Natural killer cell (primary cell): ENCODE results near the gene CACNA2D3. TPM values are rescaled to one million over a fixed set of nuclear protein-coding genes. Genes with fewer than 3 reads are reported as not detected.

Experiments
- ATAC-seq, 3 donors: fragments of 150-1000 bp in 2 of 3; fragments of 200-7000 bp in 1 of 3; cut with Tn5 transposase; 1 replicate in 1 of 3; 2 replicates in 2 of 3; pipeline ENCODE4 v1.10.0; 2021; ENCODE audit warnings: mild to moderate bottlenecking in 2 of 3, moderate library complexity in 2 of 3
- DNase-seq, 2 donors: peaks; one replicate each; pipeline versions ENCODE4 v3.0.0 to v3.0.0-alpha.2; 2013 to 2021; ENCODE audit warnings: mixed read lengths in 1 of 2
- H3K27ac ChIP-seq: one replicate; pipeline ENCODE4 v1.5.1; 2013; ENCODE audit warnings: mild to moderate bottlenecking, low read length
- H3K27me3 ChIP-seq: one replicate; pipeline ENCODE4 v1.6.1; 2013; ENCODE audit warnings: low read length; ENCODE audit not compliant: control insufficient read depth, insufficient read depth
- H3K36me3 ChIP-seq: one replicate; pipeline ENCODE4 v1.6.1; 2013; ENCODE audit warnings: low read length; ENCODE audit not compliant: control insufficient read depth, insufficient read depth
- H3K4me1 ChIP-seq: one replicate; pipeline ENCODE4 v1.6.1; 2013; ENCODE audit warnings: low read length; ENCODE audit not compliant: control insufficient read depth, insufficient read depth
- H3K4me3 ChIP-seq: one replicate; pipeline ENCODE4 v1.5.1; 2013; ENCODE audit warnings: low read length
- H3K9me3 ChIP-seq: one replicate; pipeline ENCODE4 v1.6.1; 2013; ENCODE audit warnings: low read length; ENCODE audit not compliant: control insufficient read depth, insufficient read depth
- H3K27ac Mint-ChIP-seq, 2 donors: one replicate each; pipeline ENCODE4 v1.8.0; 2022; ENCODE audit warnings: mild to moderate bottlenecking in 2 of 2, mixed read lengths in 2 of 2, moderate library complexity in 1 of 2
- H3K27me3 Mint-ChIP-seq, 2 donors: one replicate each; pipeline ENCODE4 v1.8.0; 2022; ENCODE audit warnings: low read depth in 2 of 2, mixed read lengths in 2 of 2
- H3K36me3 Mint-ChIP-seq: one replicate; pipeline ENCODE4 v1.8.0; 2022; ENCODE audit warnings: mixed read lengths
- H3K4me1 Mint-ChIP-seq, 2 donors: one replicate each; pipeline ENCODE4 v1.8.0; 2022; ENCODE audit warnings: mixed read lengths in 2 of 2
- H3K4me3 Mint-ChIP-seq: one replicate; pipeline ENCODE4 v1.8.0; 2022; ENCODE audit warnings: mild to moderate bottlenecking, moderate library complexity, mixed read lengths
- H3K9me3 Mint-ChIP-seq, 2 donors: one replicate each; pipeline ENCODE4 v1.8.0; 2022; ENCODE audit warnings: mixed read lengths in 2 of 2
- WGBS: methylation state at CpG from one replicate; pipeline ENCODE4 v1.1.7; 2013; ENCODE audit warnings: missing lambda C conversion rate; ENCODE audit not compliant: insufficient coverage; 5-methylcytosine and 5-hydroxymethylcytosine counted together
- intact Hi-C: fragments of 100-400 bp; cut with micrococcal nuclease; formaldehyde crosslinking; loops from one replicate; pipeline ENCODE4 v1.14.2; 2022
- total RNA-seq, 4 donors: library from RNA; stranded (reverse); fragments of 120-200 nt in 1 of 4; gene quantifications; one replicate each; pipeline versions ENCODE4 v1.2.3 to v1.2.4, GENCODE V29; 2013 to 2022
- TF ChIP-seq, protein P1 (sequence below): fragments of 200-600 bp; IDR thresholded peaks from one replicate; pipeline ENCODE4 v1.8.0; 2022; ENCODE audit warnings: antibody characterized with exemption

Gene CACNA2D3
- total RNA-seq, 3 donors from 2014 or later (not counting 1 experiment from before 2014, with no cell fraction given), result 0.49 TPM; not detected in 2

DNA sequence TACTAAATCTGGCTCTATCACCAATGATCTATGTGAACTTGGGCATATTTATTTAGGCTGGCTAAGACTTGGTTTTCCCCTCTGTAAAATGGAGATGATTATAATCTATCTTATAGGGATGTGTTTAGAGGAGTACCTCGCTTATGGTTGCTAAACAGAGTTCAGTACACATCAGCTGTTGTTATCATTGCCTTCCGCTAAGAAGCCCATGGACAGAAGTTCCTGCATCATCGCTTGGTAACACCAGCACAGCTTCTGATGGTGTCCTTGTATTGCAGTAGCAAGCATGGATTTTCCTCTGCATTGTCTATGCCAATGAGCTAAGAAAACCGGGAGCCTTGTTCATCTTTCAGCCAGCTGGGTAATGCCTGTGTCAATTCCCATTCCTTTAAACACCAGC is 878.6 kb downstream of the CACNA2D3 start:
- Histone ChIP-seq H3K4me3 (no peak overlapping the region), H3K4me1 (no peaks in the 10 kb centered on the region), H3K27me3 (no peaks in the 10 kb centered on the region), H3K27ac (no peak overlapping the region), H3K9me3 (no peaks in the 10 kb centered on the region), H3K36me3 (no peaks in the 10 kb centered on the region)
- DNase-seq (no peak), ATAC-seq (no peak)
- Mint-ChIP-seq H3K4me3 (no peak overlapping the region), H3K27me3 (no peaks in the 10 kb centered on the region), H3K27ac (no peak overlapping the region), H3K4me1 (no peaks in the 10 kb centered on the region), H3K36me3 (no peaks in the 10 kb centered on the region), H3K9me3 (peaks cover 3% of the 10 kb centered on the region in 2 donors)
- intact Hi-C loops, result no loop called here
- TF ChIP-seq, protein P1, sequence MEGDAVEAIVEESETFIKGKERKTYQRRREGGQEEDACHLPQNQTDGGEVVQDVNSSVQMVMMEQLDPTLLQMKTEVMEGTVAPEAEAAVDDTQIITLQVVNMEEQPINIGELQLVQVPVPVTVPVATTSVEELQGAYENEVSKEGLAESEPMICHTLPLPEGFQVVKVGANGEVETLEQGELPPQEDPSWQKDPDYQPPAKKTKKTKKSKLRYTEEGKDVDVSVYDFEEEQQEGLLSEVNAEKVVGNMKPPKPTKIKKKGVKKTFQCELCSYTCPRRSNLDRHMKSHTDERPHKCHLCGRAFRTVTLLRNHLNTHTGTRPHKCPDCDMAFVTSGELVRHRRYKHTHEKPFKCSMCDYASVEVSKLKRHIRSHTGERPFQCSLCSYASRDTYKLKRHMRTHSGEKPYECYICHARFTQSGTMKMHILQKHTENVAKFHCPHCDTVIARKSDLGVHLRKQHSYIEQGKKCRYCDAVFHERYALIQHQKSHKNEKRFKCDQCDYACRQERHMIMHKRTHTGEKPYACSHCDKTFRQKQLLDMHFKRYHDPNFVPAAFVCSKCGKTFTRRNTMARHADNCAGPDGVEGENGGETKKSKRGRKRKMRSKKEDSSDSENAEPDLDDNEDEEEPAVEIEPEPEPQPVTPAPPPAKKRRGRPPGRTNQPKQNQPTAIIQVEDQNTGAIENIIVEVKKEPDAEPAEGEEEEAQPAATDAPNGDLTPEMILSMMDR, result no peak
- 89% methylated on average over 4 of the region's 4 CpGs for WGBS

DNA sequence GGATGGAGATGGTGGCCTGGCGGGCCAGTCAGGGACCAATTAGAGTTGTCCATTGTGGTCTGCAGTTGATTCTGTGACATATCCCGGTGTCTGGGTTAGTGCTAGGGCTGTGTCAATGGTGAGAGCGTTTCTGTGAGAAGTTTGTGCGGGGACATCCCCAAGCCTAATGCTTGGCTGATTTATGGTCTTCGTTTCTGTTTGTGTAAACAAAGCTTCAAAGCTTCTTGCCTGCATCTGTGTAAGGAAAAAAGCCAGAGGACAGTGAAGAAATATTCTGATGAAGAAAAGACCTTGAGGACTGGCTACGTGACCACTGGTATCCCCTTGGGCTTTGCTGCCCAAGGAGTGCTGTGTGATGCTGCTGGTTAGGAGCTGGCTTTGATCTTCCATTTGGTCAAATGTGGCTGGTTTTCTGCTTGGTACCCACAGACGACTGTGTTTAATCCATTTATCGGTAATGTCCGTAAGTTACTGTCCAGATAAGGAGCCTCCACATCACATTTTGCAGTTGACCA is 880.1 kb downstream of the CACNA2D3 start:
- 83% methylated on average over 9 of the region's 9 CpGs for WGBS
- DNase-seq, result no peak
- no peaks in the 10 kb centered on the region for H3K36me3 ChIP-seq

DNA sequence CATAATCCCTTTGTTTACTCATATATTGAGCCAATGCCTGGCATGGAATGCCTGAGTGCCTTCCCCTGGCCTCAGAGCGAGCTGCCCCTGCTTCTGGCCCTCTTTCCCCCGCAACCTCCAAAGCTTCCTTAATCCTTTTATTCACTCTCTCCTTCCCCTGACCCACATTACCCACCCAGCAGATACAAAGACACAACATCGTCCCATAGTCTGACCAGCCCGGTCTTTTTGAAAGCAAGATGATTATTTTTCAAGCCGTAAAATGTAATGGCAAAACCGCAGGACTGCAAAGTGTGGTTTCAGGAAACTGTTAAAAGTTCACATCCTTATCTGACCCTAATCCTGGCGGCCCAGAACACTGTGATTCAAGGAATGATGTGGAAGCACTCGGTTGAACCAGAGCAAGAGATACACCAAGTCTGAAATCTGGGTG is 883.9 kb downstream of the CACNA2D3 start:
- intact Hi-C loops, result no loop called here
- Mint-ChIP-seq H3K4me1 (no peaks in the 10 kb centered on the region), H3K27me3 (no peaks in the 10 kb centered on the region), H3K9me3 (peaks cover 3% of the 10 kb centered on the region in 2 donors), H3K27ac (no peak overlapping the region), H3K36me3 (no peaks in the 10 kb centered on the region), H3K4me3 (no peak overlapping the region)
- TF ChIP-seq, protein P1, result no peak
- ATAC-seq (no peak), DNase-seq (no peak)
- Histone ChIP-seq H3K36me3 (no peaks in the 10 kb centered on the region), H3K4me3 (no peak overlapping the region), H3K27ac (no peak overlapping the region), H3K4me1 (no peaks in the 10 kb centered on the region), H3K9me3 (no peaks in the 10 kb centered on the region), H3K27me3 (no peaks in the 10 kb centered on the region)
- 25% methylated on average over 8 of the region's 8 CpGs for WGBS

More for the DNA sequence above, 880.1 kb downstream of the CACNA2D3 start:
- Histone ChIP-seq H3K27me3 (no peaks in the 10 kb centered on the region), H3K4me1 (no peaks in the 10 kb centered on the region), H3K4me3 (no peak overlapping the region), H3K27ac (no peak overlapping the region), H3K9me3 (no peaks in the 10 kb centered on the region)
- TF ChIP-seq, protein P1, result no peak
- Mint-ChIP-seq H3K36me3 (no peaks in the 10 kb centered on the region), H3K4me3 (no peak overlapping the region), H3K9me3 (peaks cover 3% of the 10 kb centered on the region in 2 donors), H3K4me1 (no peaks in the 10 kb centered on the region), H3K27me3 (no peaks in the 10 kb centered on the region), H3K27ac (no peak overlapping the region)
- intact Hi-C loops, result no loop called here
- ATAC-seq, result no peak

DNA sequence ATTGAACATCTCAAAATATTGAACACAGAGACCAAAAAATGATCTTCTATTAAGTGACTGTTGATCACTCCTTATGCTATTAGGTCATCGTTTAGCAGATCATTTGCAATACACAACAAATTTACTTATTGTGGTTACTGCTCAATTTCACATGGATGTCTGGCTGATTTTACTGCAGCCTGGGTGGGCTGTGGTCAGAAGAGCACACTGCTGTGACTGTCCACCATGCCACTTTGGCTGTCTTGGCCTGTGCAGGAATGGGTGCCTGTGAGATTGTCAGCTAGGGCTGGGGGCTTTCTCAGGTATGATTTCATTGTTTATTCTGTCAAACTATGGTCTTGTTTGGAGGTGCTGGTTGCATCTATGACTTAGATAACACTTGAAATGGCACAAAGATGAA is 885.6 kb downstream of the CACNA2D3 start:
- intact Hi-C loops, result no loop called here
- Mint-ChIP-seq H3K27ac (no peak overlapping the region), H3K27me3 (no peaks in the 10 kb centered on the region), H3K9me3 (peaks cover 5% of the 10 kb centered on the region in 2 donors), H3K4me1 (no peaks in the 10 kb centered on the region), H3K36me3 (no peaks in the 10 kb centered on the region), H3K4me3 (no peak overlapping the region)
- WGBS, result 91% methylated on average over 1 of the region's 1 CpG
- Histone ChIP-seq H3K4me3 (no peak overlapping the region), H3K36me3 (no peaks in the 10 kb centered on the region), H3K27ac (no peak overlapping the region), H3K4me1 (no peaks in the 10 kb centered on the region), H3K27me3 (no peaks in the 10 kb centered on the region), H3K9me3 (no peaks in the 10 kb centered on the region)
- no peak for DNase-seq
- TF ChIP-seq, protein P1, result no peak
- ATAC-seq, result no peak
